Activated CD4-positive, alpha-beta T cell treated with anti-CD3 and anti-CD28 coated beads for 24 hours (primary cell): ENCODE data around the gene ESYT3.

Experiments
- DNase-seq, 2 donors: peaks; one replicate each; pipeline ENCODE4 v3.0.0-alpha.2; 2020; ENCODE audit warnings: low read depth in 2 of 2

Gene ESYT3

GRCh38 chr3:138434276-138434874, at the start of gene ESYT3:
ESYT3 (plus strand) TSS chr3:138434616; CDS start chr3:138434799, 183 bp downstream.
- peak; percentile 27 to 64 for DNase-seq

GRCh38 chr3:138384976-138385375, 49.4 kb upstream of the ESYT3 start:
- DNase-seq, result no peak

- DNase-seq, result no peak
Observed at GRCh38 chr3:138389144-138389601, 45.2 kb upstream of the ESYT3 start.

- no peak for DNase-seq
Observed at GRCh38 chr3:138389841-138390581, 44.4 kb upstream of the ESYT3 start.

GRCh38 chr3:138390582-138390932, 43.9 kb upstream of the ESYT3 start:
- DNase-seq, result no peak

GRCh38 chr3:138394156-138394555, 40.3 kb upstream of the ESYT3 start:
- DNase-seq, result no peak

GRCh38 chr3:138394686-138395085, 39.7 kb upstream of the ESYT3 start:
- DNase-seq, result no peak

GRCh38 chr3:138395865-138396751, 38.3 kb upstream of the ESYT3 start:
- no peak for DNase-seq

- DNase-seq, result no peak
Observed at GRCh38 chr3:138396752-138397410, 37.5 kb upstream of the ESYT3 start.

- DNase-seq, result no peak
Observed at GRCh38 chr3:138397983-138398382, 36.4 kb upstream of the ESYT3 start.

- DNase-seq, result no peak
Observed at GRCh38 chr3:138398791-138399575, 35.4 kb upstream of the ESYT3 start.

- DNase-seq, result no peak
Observed at GRCh38 chr3:138399766-138400165, 34.6 kb upstream of the ESYT3 start.

GRCh38 chr3:138400651-138401070, 33.8 kb upstream of the ESYT3 start:
- no peak for DNase-seq

- no peak for DNase-seq
Observed at GRCh38 chr3:138401834-138402233, 32.6 kb upstream of the ESYT3 start.

GRCh38 chr3:138404121-138404520, 30.3 kb upstream of the ESYT3 start:
- DNase-seq, result no peak

GRCh38 chr3:138405001-138405400, 29.4 kb upstream of the ESYT3 start:
- DNase-seq, result no peak

GRCh38 chr3:138405486-138405885, 28.9 kb upstream of the ESYT3 start:
- no peak for DNase-seq

GRCh38 chr3:138406606-138407005, 27.8 kb upstream of the ESYT3 start:
- DNase-seq, result no peak

- DNase-seq, result no peak
Observed at GRCh38 chr3:138407236-138407907, 27.0 kb upstream of the ESYT3 start.

GRCh38 chr3:138408751-138409570, 25.5 kb upstream of the ESYT3 start:
- no peak for DNase-seq
